Measurements from ENCODE around the gene TTC29. TPM values are rescaled to one million over a fixed set of nuclear protein-coding genes. Genes with fewer than 3 reads are reported as not detected.
"Not testable (repeated sequence)": the region's sequence is repeated elsewhere in the genome, so short reads cannot be mapped to it uniquely, and the experiment has no call there.

Gene TTC29
- total RNA-seq, 8 experiments from 2014 or later, result 0.22 to 7.7 (median 0.81) TPM; not detected in 1

DNA sequence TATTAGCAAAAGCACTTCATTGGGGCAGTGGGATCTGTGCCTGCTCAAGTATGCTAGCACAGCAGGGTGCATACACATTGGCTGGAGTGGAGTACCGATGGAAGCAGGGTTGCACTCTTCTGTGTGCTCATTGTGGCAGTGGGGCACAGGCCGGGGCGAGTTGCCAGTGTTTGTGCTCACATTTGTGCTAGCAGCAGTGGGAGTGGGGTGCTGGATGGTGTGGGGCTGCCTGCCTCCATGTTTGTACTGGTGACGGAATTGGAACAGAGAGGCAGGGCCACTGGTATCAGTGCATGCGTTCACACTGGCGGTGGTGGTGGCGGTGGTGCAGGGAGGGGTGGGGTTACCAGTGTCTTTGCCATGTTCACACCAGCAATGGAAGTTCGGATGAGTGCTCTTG, 169.0 kb downstream of the TTC29 start:
- no peak for ATAC-seq (replicated peaks in 6 of 8)
- 20 to 83% (median 52%) methylated on average over 1 to 5 of the region's 8 CpGs; no CpG with 5 or more reads in 5 of the 10 experiments for WGBS, 10 experiments
- H3K27ac ChIP-seq, result no peak overlapping the region
- H3K4me1 ChIP-seq (replicated peaks in 1 of 2), result no peaks in the 10 kb centered on the region
- in situ Hi-C loops (cut with MboI; ENCODE audit: low pct_unique_long_range_greater_than_20kb in 2 of 9, low sequenced_read_pairs in 9 of 9, unreplicated experiment in 9 of 9), result no loop called here
- no peak overlapping the region for H3K4me3 ChIP-seq

DNA sequence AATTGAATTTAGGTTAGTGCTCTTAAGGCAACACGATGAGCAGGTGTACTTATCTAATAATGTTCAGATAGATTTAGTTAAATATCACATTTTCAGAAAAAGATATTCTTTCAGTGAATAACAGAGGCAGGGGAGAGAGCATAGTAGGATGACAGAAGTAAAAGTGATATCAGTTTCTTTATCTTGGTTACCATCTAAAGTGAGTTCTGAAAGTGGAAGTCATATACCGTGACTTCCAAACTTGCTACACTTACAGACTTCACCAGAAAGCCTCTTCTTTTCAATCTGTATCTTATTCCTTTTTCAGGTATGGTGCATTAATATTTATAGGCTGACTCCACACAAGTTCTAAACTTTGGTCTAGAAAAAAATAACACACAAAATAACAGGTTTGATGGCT, 182.1 kb downstream of the TTC29 start:
- WGBS, 10 experiments, result 14 to 88% (median 69%) methylated on average over 1 to 2 of the region's 2 CpGs; no CpG with 5 or more reads in 2 of the 10 experiments
- no peak overlapping the region for H3K27ac ChIP-seq
- in situ Hi-C loops (cut with MboI; ENCODE audit: low pct_unique_long_range_greater_than_20kb in 2 of 9, low sequenced_read_pairs in 9 of 9, unreplicated experiment in 9 of 9), result no loop called here
- H3K4me1 ChIP-seq (replicated peaks in 1 of 2), result no peaks in the 10 kb centered on the region
- no peak for ATAC-seq (replicated peaks in 6 of 8)
- no peak overlapping the region for H3K4me3 ChIP-seq

DNA sequence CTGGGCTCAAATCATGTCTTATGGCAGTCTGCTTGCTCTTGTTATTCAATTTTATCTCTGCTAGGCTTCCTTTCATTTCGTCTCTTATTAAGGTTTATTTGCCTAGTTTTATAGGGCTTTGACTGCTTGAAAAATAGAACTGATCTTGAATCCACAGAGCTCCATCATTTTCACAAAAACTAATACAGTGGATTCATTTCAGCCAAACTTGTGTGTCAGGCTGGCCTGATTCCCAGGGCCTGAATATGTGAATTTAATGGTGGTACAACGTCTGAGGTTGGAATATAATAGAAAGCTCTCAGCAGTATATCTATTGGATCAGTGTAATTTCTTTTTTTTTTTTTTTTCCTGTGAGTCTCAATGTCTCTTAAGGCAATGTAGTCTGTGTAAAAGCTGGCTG, 183.6 kb downstream of the TTC29 start:
- no peak for ATAC-seq (replicated peaks in 6 of 8)
- in situ Hi-C loops (cut with MboI; ENCODE audit: low pct_unique_long_range_greater_than_20kb in 2 of 9, low sequenced_read_pairs in 9 of 9, unreplicated experiment in 9 of 9), result no loop called here
- no peaks in the 10 kb centered on the region for H3K4me1 ChIP-seq (replicated peaks in 1 of 2)
- 0 to 78% (median 28%) methylated on average over 1 to 2 of the region's 2 CpGs for WGBS, 10 experiments
- no peak overlapping the region for H3K27ac ChIP-seq
- no peak overlapping the region for H3K4me3 ChIP-seq

DNA sequence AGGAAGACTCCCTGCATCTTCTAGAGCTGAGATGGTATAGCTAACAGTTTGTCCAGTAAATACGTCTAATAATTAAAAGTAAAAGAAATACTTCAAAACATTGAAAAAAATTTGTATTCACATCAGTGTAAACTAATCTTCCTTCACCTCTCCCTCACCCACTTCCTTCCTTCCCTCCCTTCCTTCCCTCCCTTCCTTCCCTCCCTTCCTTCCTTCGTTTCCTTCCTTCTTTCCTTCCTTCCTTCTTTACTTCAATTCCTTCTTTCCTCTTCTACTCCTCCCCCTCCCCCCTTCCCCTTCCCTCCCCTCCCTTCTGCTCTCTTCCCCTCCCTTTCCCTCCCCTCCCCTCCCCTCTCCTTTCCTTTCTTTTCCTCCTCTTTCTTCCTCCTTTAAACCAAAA, 203.2 kb downstream of the TTC29 start:
- no peak for ATAC-seq (replicated peaks in 6 of 8)
- in situ Hi-C loops (cut with MboI; ENCODE audit: low pct_unique_long_range_greater_than_20kb in 2 of 9, low sequenced_read_pairs in 9 of 9, unreplicated experiment in 9 of 9), result no loop called here
- 86 to 100% (median 100%) methylated on average over 1 of the region's 2 CpGs; no CpG with 5 or more reads in 7 of the 10 experiments for WGBS, 10 experiments
- Histone ChIP-seq H3K4me3 (no peak overlapping the region), H3K27ac (no peak overlapping the region), H3K4me1 (replicated peaks in 1 of 2) (no peaks in the 10 kb centered on the region)

DNA sequence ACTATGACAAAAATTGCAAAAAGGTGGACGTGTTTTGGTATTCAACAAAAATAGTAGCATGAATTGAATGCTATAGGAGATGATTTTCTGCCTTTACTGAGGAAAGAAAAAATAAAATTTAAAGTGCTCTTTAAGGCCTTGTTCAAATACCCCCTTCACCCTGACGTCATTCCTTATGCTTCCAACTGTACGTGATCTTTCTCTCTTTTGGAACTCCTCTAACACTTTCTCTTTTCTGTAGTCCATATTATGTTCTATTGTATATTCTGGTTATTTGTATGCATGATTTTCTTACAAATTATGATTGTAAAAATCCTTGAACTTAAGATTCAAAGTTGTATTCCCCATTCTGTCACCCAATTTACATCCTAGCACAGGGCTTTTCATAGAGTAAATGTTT, 206.5 kb downstream of the TTC29 start:
- no peak for ATAC-seq (replicated peaks in 6 of 8)
- Histone ChIP-seq H3K4me1 (replicated peaks in 1 of 2) (no peaks in the 10 kb centered on the region), H3K27ac (no peak overlapping the region), H3K4me3 (no peak overlapping the region)
- in situ Hi-C loops (cut with MboI; ENCODE audit: low pct_unique_long_range_greater_than_20kb in 2 of 9, low sequenced_read_pairs in 9 of 9, unreplicated experiment in 9 of 9), result no loop called here
- 0 to 92% (median 60%) methylated on average over 2 to 3 of the region's 3 CpGs for WGBS, 10 experiments

DNA sequence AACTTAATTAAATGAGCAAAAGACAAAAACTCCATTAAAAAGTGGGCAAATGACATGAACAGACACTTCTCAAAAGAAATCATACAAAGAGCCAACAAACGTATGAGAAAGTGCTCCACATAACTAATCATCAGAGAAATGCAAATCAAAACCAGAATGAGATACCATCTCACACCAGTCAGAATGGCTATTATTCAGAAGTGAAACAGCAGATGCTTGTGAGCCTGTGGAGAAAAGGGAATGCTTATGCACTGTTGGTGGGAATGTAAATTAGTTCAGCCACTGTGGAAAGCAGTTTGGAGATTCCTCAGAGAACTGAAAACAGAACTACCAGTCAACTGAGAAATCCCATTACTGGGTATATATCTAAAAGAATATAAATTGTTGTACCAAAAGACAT, 222.1 kb downstream of the TTC29 start:
- 0 to 60% (median 0%) methylated on average over 1 of the region's 1 CpG; no CpG with 5 or more reads in 4 of the 10 experiments for WGBS, 10 experiments
- H3K4me1 ChIP-seq (replicated peaks in 1 of 2); H3K27ac ChIP-seq; H3K4me3 ChIP-seq; in situ Hi-C loops (cut with MboI; ENCODE audit: low pct_unique_long_range_greater_than_20kb in 2 of 9, low sequenced_read_pairs in 9 of 9, unreplicated experiment in 9 of 9): not testable (repeated sequence)
- ATAC-seq (replicated peaks in 6 of 8), result peak in 3 of 8 experiments; percentile 23 to 80 (median 60)

DNA sequence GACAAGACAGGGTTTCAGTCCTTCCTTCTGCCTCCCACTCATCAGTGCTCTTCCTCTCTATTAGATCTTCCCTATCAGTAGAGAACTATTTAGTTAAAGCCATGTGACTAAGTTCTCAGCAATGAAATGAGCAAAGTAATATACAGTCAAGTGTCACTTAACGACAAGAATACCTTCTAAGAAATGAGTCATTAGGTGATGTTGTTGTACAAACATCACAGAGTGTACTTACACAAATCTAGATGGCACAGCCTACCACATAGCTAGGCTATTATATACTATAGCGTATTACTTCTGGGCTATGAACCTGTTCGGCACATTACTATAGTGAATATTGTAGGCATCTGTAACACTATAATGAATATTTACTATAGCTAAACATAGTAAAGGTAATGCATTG, 235.7 kb downstream of the TTC29 start:
- 25 to 100% (median 83%) methylated on average over 1 to 3 of the region's 3 CpGs; no CpG with 5 or more reads in 1 of the 10 experiments for WGBS, 10 experiments
- Histone ChIP-seq H3K4me3 (no peak overlapping the region), H3K4me1 (replicated peaks in 1 of 2) (no peaks in the 10 kb centered on the region), H3K27ac (no peak overlapping the region)
- in situ Hi-C loops (cut with MboI; ENCODE audit: low pct_unique_long_range_greater_than_20kb in 2 of 9, low sequenced_read_pairs in 9 of 9, unreplicated experiment in 9 of 9), result no loop called here
- ATAC-seq (replicated peaks in 6 of 8), result no peak

DNA sequence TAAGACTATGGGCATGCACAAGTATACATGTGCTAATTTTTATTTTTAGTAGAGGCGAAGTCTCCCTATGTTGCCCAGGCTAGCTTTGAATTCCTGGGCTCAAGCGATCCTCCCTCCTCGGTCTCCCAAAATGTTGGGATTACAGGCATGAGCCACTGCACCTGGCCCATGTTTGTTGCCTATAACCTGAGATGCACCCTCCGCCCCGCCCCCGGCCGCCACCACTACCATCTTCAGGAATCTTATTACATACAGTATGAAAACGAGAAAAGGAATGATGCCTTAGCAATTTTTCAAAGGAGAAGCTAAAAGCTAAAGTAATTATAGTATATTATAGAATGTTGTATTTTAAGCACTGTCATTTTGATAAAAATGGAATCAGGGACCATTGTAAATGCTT, 245.8 kb downstream of the TTC29 start:
- H3K4me3 ChIP-seq, result no peak overlapping the region
- 45 to 100% (median 80%) methylated on average over 1 to 3 of the region's 8 CpGs; no CpG with 5 or more reads in 4 of the 10 experiments for WGBS, 10 experiments
- no peak overlapping the region for H3K27ac ChIP-seq
- in situ Hi-C loops (cut with MboI; ENCODE audit: low pct_unique_long_range_greater_than_20kb in 2 of 9, low sequenced_read_pairs in 9 of 9, unreplicated experiment in 9 of 9), result no loop called here
- H3K4me1 ChIP-seq (replicated peaks in 1 of 2), result no peaks in the 10 kb centered on the region
- no peak for ATAC-seq (replicated peaks in 6 of 8)

DNA sequence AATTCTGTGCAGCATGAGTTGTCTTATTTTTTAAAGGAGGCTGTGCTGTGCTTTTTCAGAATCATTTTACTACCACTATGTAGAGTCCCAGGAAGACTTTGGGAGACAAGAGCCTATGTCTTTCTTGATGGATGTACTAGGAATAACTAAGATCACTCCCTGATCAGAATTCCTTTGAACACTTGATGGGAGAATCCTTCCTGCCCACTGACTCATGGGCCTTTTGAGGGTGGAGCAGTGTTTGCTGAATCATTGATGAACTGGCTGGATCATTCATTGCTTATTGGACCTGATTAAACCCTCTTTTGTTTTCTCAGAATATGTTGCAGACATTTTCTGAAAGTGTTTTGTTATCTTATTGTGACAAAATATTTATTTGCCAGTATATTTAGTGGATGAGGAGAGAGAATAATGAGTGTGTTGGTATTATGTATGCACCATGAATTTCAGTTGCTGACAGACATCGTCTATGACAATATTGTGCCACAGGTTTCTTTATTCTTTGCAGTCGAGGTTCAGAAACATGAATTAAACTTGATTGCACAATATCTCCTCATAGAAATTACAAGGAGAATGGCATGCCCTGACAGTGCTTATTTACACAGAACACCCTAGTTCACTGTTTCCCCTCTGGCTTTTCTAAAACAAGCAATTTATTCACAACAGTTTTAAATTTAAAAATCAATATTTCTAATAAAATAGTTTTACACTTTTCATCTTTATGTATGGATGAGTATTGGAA, 270.7 kb downstream of the TTC29 start:
- no peak overlapping the region for H3K27ac ChIP-seq
- H3K4me3 ChIP-seq, result no peak overlapping the region
- peak in 2 of 8 experiments; percentile 78 to 92 for ATAC-seq (replicated peaks in 6 of 8)
- in situ Hi-C loops (cut with MboI; ENCODE audit: low pct_unique_long_range_greater_than_20kb in 2 of 9, low sequenced_read_pairs in 9 of 9, unreplicated experiment in 9 of 9), result no loop called here
- H3K4me1 ChIP-seq (replicated peaks in 1 of 2), result no peaks in the 10 kb centered on the region
- 10 to 94% (median 40%) methylated on average over 1 to 2 of the region's 2 CpGs; no CpG with 5 or more reads in 3 of the 10 experiments for WGBS, 10 experiments

DNA sequence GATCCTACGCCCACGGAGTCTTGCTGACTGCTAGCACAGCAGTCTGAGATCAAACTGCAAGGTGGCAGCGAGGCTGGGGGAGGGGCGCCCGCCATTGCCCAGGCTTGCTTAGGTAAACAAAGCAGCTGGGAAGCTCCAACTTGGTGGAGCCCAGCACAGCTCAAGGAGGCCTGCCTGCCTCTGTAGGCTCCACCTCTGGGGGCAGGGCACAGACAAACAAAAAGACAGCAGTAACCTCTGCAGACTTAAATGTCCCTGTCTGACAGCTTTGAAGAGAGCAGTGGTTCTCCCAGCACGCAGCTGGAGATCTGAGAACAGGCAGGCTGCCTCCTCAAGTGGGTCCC, 281.7 kb downstream of the TTC29 start:
- in situ Hi-C loops (cut with MboI; ENCODE audit: low pct_unique_long_range_greater_than_20kb in 2 of 9, low sequenced_read_pairs in 9 of 9, unreplicated experiment in 9 of 9); H3K4me3 ChIP-seq; H3K27ac ChIP-seq; ATAC-seq (replicated peaks in 6 of 8); H3K4me1 ChIP-seq (replicated peaks in 1 of 2): not testable (repeated sequence)
- WGBS, 10 experiments, result no CpG with 5 or more reads among the region's 6 CpGs

DNA sequence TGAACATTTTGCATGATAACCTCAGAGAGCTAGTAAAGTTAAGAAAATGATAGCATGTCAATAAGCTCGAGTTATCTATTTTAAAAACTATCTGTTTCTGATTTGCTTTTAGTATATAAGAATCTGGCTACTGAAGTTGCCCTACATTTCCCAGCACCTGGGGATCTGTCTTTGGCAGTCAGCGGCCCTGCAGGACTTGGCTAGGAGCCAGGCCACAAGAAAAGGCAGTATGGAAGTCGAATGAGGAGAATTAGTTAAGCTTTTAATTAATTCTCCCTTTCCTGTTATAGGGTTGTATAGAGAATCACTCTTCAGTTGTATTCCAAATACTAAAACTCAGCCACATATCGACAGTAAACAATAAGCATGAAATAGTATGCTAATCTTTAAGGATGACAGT, 284.3 kb downstream of the TTC29 start:
- in situ Hi-C loops (cut with MboI; ENCODE audit: low pct_unique_long_range_greater_than_20kb in 2 of 9, low sequenced_read_pairs in 9 of 9, unreplicated experiment in 9 of 9), result no loop called here
- WGBS, 10 experiments, result 0 to 43% (median 25%) methylated on average over 1 to 4 of the region's 4 CpGs
- ATAC-seq (replicated peaks in 6 of 8), result no peak
- no peaks in the 10 kb centered on the region for H3K4me1 ChIP-seq (replicated peaks in 1 of 2)
- no peak overlapping the region for H3K4me3 ChIP-seq
- H3K27ac ChIP-seq, result no peak overlapping the region
